ACC112 (cell line): ENCODE results near the gene VPS54.

Source experiments
- H2AFZ ChIP-seq: fragments of 200-600 bp; sonication (generic); one replicate; pipeline ENCODE4 v1.6.0; 2017; ENCODE audit warnings: antibody characterized with exemption, low read length; ENCODE audit not compliant: unreplicated experiment
- H3K27ac ChIP-seq: fragments of 200-600 bp; sonication (generic); 2 replicates; pipeline ENCODE4 v1.5.1; 2014; ENCODE audit warnings: low read depth, mild to moderate bottlenecking, antibody characterized with exemption, low read length, moderate library complexity
- H3K27me3 ChIP-seq: fragments of 200-600 bp; sonication (generic); 2 replicates; pipeline ENCODE4 v1.6.1; 2014; ENCODE audit warnings: mild to moderate bottlenecking, antibody characterized with exemption, low read length, moderate library complexity, mixed read lengths; ENCODE audit not compliant: insufficient read depth
- H3K36me3 ChIP-seq: fragments of 200-600 bp; sonication (generic); 2 replicates; pipeline ENCODE4 v1.6.1; 2016; ENCODE audit warnings: mild to moderate bottlenecking, antibody characterized with exemption, low read length, moderate library complexity, mixed read lengths; ENCODE audit not compliant: insufficient read depth
- H3K4me1 ChIP-seq: fragments of 200-600 bp; sonication (generic); one replicate; pipeline ENCODE4 v1.6.1; 2016; ENCODE audit warnings: low read length, mixed read lengths; ENCODE audit not compliant: insufficient read depth, unreplicated experiment, control insufficient read depth
- H3K4me3 ChIP-seq: fragments of 200-600 bp; sonication (generic); 2 replicates; pipeline ENCODE4 v1.5.1; 2014; ENCODE audit warnings: mild to moderate bottlenecking, low read depth, low read length
- H3K79me2 ChIP-seq: fragments of 200-600 bp; sonication (generic); one replicate; pipeline ENCODE4 v1.6.0; 2016; ENCODE audit warnings: low read length; ENCODE audit not compliant: control insufficient read depth, unreplicated experiment, insufficient read depth

Gene VPS54

DNA sequence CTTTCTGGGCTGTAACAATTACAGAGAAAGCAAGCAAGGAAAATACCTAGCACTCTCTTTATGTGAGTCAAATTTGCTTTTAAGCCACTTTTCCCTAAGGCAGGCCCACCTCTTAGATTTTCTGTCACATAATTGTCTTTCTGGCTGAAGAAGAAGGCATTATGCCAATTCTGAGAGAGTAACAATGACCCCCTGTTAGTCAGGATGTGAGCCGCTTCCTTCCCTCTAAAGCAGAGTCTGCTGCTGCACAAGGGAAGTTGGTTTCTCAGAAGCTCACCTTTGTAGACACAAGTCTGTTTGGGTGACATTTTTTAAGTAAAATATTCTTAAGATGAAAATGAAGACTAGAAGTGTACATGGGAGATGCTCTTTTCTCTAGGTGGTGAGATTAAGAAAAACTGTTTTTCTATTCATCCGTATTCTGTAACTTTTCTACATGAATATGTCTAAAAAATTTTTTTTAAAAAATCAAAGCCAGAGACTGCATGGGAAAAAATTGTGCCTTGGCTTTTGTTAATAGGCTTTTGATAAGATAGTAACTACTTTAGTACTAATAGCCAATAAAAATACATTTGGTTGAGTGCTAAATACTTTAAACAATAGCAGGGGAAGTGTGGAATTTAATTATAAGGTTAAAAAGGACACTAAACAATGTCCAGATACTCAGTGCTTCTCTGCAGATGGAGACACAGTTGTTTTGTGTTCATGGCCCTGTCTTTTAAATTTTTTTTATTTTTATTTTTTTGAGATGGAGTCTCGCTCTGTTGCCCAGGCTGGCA lies 33.4 kb upstream of the VPS54 start:
- H3K4me3 ChIP-seq: no peak overlapping the region
- no peaks in the 10 kb centered on the region for H3K4me1 ChIP-seq
- no peaks in the 10 kb centered on the region for H3K27me3 ChIP-seq
- no peak overlapping the region for H3K27ac ChIP-seq
- no peak overlapping the region for H2AFZ ChIP-seq
- H3K36me3 ChIP-seq: no peaks in the 10 kb centered on the region
- H3K79me2 ChIP-seq: no peaks in the 10 kb centered on the region

DNA sequence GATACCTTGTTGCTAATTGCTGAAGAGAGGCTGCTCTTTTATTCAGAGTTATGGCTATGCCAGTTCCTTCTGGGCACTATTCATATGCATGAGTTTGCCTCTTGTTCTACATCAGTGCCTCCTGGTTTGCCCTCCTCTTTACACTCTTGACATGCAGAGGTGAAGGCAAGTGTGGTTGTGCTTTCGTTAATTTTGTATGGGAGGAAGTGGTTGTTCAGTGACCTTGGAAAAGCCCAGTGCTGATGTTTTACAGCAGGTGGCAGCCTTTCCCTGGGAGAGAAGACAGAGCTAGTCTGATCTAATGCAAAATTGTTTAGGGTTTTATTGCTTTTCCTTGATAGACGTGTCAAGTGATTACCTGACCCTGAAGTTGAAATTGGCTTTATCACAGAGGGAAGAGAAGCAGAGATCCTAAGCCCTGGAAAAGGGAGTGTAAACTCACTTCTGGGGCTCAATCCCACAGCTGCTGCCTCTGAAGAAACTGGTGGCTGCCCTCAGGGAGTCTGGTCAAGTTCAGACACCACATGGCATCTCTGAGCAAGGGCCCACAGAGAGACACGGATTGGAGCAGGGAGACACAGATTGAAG lies 30.5 kb upstream of the VPS54 start:
- Histone ChIP-seq H3K27ac (no peak overlapping the region), H3K4me3 (no peak overlapping the region), H3K27me3 (no peaks in the 10 kb centered on the region), H2AFZ (peak overlapping the region; percentile 90), H3K36me3 (no peaks in the 10 kb centered on the region), H3K4me1 (no peaks in the 10 kb centered on the region), H3K79me2 (no peaks in the 10 kb centered on the region)

- no peaks in the 10 kb centered on the region for H3K4me1 ChIP-seq
- H3K79me2 ChIP-seq: no peaks in the 10 kb centered on the region
- no peak overlapping the region for H3K4me3 ChIP-seq
- H3K27ac ChIP-seq: no peak overlapping the region
- H2AFZ ChIP-seq: no peak overlapping the region
- H3K36me3 ChIP-seq: no peaks in the 10 kb centered on the region
- no peaks in the 10 kb centered on the region for H3K27me3 ChIP-seq
Measured at GRCh38 chr2:64045938-64046337, 26.7 kb upstream of the VPS54 start.

- Histone ChIP-seq H3K27ac (no peak overlapping the region), H2AFZ (no peak overlapping the region), H3K79me2 (no peaks in the 10 kb centered on the region), H3K27me3 (no peaks in the 10 kb centered on the region), H3K4me3 (no peak overlapping the region), H3K4me1 (peaks cover 6% of the 10 kb centered on the region), H3K36me3 (no peaks in the 10 kb centered on the region)
Measured at GRCh38 chr2:64040161-64040560, 20.9 kb upstream of the VPS54 start.

DNA sequence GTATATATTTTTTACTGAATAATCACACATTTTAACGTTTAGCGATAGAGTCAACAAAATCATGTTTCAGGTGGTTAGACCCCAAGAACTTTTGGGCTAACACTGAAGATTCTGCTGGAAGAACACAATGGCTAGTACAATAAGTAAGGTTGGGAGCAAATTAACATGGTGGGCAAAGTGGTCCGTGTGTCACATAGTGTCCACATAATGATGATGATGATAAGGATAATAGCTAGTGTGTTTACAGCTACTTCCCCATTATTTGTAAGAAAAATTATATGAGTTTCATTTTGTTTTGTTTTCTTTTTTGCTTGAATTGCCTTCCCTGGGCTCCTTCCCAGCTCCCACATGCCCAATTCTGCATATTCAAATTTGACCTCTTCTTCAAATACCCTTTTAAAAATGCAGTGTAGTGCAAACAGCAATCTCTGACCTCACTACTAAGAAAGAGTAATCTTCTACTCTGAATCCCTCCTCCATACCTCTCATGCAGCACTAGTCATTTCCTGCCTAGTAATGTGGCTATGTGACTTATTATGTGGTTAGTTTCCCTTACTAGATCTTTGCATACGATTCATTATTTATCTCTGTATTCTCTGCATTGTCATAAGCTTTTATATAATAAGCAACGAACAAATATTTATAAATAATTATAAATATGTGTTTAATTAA lies 16.9 kb upstream of the VPS54 start:
- 0 out of 2 replicates have a peak overlapping the region, but pooled peaks have one; percentile 20 for H3K27ac ChIP-seq
- peaks cover 10% of the 10 kb centered on the region for H3K4me1 ChIP-seq
- H2AFZ ChIP-seq: peak overlapping the region; percentile 19
- H3K4me3 ChIP-seq: no peak overlapping the region
- no peaks in the 10 kb centered on the region for H3K79me2 ChIP-seq
- no peaks in the 10 kb centered on the region for H3K36me3 ChIP-seq
- H3K27me3 ChIP-seq: no peaks in the 10 kb centered on the region

- no peaks in the 10 kb centered on the region for H3K79me2 ChIP-seq
- no peaks in the 10 kb centered on the region for H3K36me3 ChIP-seq
- H3K4me1 ChIP-seq: peaks cover 10% of the 10 kb centered on the region
- no peaks in the 10 kb centered on the region for H3K27me3 ChIP-seq
- no peak overlapping the region; the same call in 1 of the 2 replicates for H3K4me3 ChIP-seq
- no peak overlapping the region for H2AFZ ChIP-seq
- no peak overlapping the region for H3K27ac ChIP-seq
Measured at GRCh38 chr2:64035072-64035942, 16.1 kb upstream of the VPS54 start.

DNA sequence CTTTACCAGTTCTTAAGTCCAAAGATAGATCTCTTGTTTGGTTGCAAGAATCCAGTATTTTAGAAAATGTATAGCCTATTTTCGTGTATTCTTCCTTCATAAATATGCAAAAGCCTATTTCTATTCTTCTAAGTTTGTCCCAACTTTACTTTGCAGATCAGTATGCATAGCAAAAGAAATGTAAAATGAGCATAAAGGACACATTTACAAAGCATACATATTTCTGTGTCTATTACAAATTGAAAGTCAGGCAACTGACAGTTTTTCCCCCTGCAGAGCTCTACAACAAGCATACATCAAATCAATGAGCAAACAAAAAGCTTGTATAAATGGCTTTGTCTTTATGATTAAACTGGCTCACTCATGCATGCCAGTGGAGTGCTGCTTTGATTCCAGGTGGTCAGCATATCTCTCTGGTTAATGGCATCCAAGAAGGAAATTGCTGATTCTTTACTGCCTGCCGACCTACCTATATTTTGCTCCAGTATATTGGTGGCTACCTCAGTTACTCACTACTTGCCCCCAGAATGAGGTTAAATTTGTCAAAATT lies 10.0 kb upstream of the VPS54 start:
- H3K4me1 ChIP-seq: no peaks in the 10 kb centered on the region
- no peak overlapping the region for H3K4me3 ChIP-seq
- H2AFZ ChIP-seq: no peak overlapping the region
- H3K27ac ChIP-seq: no peak overlapping the region
- no peaks in the 10 kb centered on the region for H3K79me2 ChIP-seq
- no peaks in the 10 kb centered on the region for H3K27me3 ChIP-seq
- H3K36me3 ChIP-seq: no peaks in the 10 kb centered on the region

GRCh38 chr2:64025741-64026140 lies 6.5 kb upstream of the VPS54 start:
- no peaks in the 10 kb centered on the region for H3K79me2 ChIP-seq
- no peak overlapping the region for H2AFZ ChIP-seq
- no peaks in the 10 kb centered on the region for H3K27me3 ChIP-seq
- H3K4me3 ChIP-seq: no peak overlapping the region
- H3K36me3 ChIP-seq: no peaks in the 10 kb centered on the region
- H3K27ac ChIP-seq: no peak overlapping the region
- no peaks in the 10 kb centered on the region for H3K4me1 ChIP-seq

DNA sequence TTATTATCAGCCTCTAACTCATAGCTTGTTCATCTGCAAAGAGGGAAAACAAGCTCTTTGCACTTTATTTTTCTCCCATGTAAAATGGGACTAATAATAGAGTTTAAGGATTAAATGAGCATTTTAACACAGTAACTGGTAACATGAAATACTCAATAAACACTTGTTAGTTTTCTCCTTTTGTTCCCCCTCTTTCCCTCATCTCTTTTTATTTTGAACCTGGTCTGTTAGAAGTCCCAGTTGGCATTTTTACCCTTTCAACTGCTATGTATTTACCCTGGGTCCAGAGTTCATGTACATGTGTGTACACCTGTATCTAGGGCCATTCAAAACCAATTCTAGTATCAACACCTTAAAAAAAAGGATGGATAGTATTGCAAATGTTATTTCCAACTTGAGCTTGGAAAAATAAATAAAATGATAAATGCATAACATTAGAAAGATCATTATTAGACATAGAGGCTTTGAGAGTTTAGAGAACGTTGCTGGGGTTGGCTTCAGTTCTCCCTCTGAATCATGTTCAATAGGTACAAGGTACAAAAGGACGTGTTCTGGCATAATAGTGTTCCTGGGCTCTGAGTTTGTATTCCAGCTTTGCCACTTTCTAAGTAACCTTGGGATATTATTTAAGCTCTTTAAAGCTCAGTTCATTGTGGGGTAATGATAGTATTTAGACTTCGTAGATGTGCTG lies 5.2 kb upstream of the VPS54 start:
- H3K4me3 ChIP-seq: no peak overlapping the region
- H3K4me1 ChIP-seq: peaks cover 12% of the 10 kb centered on the region
- no peaks in the 10 kb centered on the region for H3K27me3 ChIP-seq
- H3K79me2 ChIP-seq: no peaks in the 10 kb centered on the region
- H3K27ac ChIP-seq: no peak overlapping the region
- no peaks in the 10 kb centered on the region for H3K36me3 ChIP-seq
- H2AFZ ChIP-seq: no peak overlapping the region
